Activated naive CD4-positive, alpha-beta T cell treated with anti-CD3 and anti-CD28 coated beads, Interleukin-2, amount 10 ng/mL, durations not matched to agents 7 days and 5 days (primary cell): ENCODE results near the gene HDGFL3.

Experiments
- CTCF ChIA-PET: fragments of 350-600 bp; sonication (Branson Sonifier 250); formaldehyde crosslinking; loops from one replicate; lab custom pipeline; 2021; ENCODE audit warnings: antibody characterized with exemption; lab: Charles Lee
- DNase-seq: peaks from one replicate; pipeline ENCODE4 v3.0.0-alpha.2; 2020
- H3K27ac Mint-ChIP-seq: one replicate; pipeline ENCODE4 v1.8.0; 2021; ENCODE audit warnings: mild to moderate bottlenecking, moderate library complexity, mixed read lengths
- H3K27me3 Mint-ChIP-seq: one replicate; pipeline ENCODE4 v1.8.0; 2021; ENCODE audit warnings: mild to moderate bottlenecking, mixed read lengths
- H3K36me3 Mint-ChIP-seq: one replicate; pipeline ENCODE4 v1.8.0; 2021; ENCODE audit warnings: mixed read lengths
- H3K4me1 Mint-ChIP-seq: one replicate; pipeline ENCODE4 v1.8.0; 2021; ENCODE audit warnings: mixed read lengths
- H3K4me3 Mint-ChIP-seq: one replicate; pipeline ENCODE4 v1.8.0; 2021; ENCODE audit warnings: mild to moderate bottlenecking, moderate library complexity, mixed read lengths
- H3K9me3 Mint-ChIP-seq: one replicate; pipeline ENCODE4 v1.8.0; 2021; ENCODE audit warnings: mixed read lengths

The HDGFL3 gene

DNA sequence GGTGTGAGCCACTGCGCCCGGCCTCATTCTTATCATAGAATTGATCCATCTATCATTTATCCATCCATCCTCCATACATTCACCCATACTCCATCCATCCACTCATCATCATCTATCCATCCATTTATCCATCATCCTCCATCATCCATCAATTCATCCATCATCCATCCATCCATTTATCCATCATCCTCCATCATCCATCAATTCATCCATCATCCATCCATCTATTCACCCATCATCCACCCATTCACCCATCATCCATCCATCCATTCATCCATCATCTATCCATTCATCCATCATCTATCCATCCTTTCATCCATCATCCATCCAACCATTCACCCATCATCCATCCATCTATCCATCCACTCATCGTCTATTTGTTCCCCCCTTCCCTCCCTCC is 96.5 kb downstream of the HDGFL3 start:
- Mint-ChIP-seq H3K36me3 (peaks cover 44% of the 10 kb centered on the region), H3K4me3 (no peak overlapping the region), H3K4me1 (peaks cover 37% of the 10 kb centered on the region), H3K27me3 (peaks cover 18% of the 10 kb centered on the region), H3K9me3 (no peaks in the 10 kb centered on the region), H3K27ac (no peak overlapping the region)
- CTCF ChIA-PET, result no interaction called here
- DNase-seq, result no peak

DNA sequence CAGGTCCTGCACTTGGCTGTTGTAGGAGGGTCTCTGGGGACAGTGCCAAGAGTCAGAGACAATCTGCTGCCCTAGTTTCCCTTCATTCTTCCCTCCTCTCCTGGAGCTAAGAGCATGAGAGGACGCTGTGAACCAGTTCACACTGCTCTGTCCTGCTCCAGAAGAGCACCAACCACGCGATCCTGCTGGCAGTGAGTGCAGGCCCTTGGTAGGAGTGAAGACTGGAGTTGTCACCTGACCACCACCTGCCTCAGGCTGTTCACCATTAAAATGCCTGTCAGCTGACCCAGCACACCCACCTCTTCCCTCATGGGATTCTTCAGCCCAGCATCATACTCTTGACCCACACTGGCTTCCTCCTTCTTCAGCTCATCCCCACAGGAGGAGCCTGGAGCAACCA is 97.2 kb downstream of the HDGFL3 start:
- Mint-ChIP-seq H3K36me3 (peaks cover 38% of the 10 kb centered on the region), H3K9me3 (no peaks in the 10 kb centered on the region), H3K27ac (no peak overlapping the region), H3K4me3 (no peak overlapping the region), H3K27me3 (peaks cover 25% of the 10 kb centered on the region), H3K4me1 (peaks cover 37% of the 10 kb centered on the region)
- CTCF ChIA-PET, result no interaction called here
- no peak for DNase-seq

DNA sequence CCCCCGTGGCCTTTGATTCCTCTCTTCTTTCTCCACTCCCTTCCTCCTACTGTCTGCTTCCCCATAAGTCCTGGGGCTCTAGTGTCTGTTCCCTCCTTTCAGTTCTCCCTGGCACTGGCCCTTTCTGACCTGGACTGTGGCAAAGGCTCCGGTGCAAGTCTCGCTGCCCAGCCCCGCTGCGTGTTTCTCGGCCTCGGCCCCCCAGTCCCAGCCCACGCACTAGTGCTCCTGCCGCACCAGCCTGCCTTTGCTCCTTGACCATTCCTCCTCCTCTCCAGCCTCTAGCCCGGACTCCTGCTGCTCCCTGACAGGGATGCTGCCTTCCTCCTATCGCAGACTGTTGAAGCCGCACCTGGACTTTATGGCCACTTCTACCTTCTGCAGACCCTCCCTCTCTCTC is 98.1 kb downstream of the HDGFL3 start:
- CTCF ChIA-PET, result interaction anchor here (1.4 kb wide), 1 partner anchor 99 kb away, joined by 5 read pairs; no protein-coding TSS in a partner anchor
- no peaks in the 10 kb centered on the region for H3K9me3 Mint-ChIP-seq
- peak overlapping the region; percentile 92 for H3K4me3 Mint-ChIP-seq
- H3K27ac Mint-ChIP-seq, result peak overlapping the region; percentile 90
- DNase-seq, result no peak
- peaks cover 31% of the 10 kb centered on the region for H3K27me3 Mint-ChIP-seq
- peaks cover 34% of the 10 kb centered on the region for H3K36me3 Mint-ChIP-seq
- peaks cover 37% of the 10 kb centered on the region for H3K4me1 Mint-ChIP-seq

DNA sequence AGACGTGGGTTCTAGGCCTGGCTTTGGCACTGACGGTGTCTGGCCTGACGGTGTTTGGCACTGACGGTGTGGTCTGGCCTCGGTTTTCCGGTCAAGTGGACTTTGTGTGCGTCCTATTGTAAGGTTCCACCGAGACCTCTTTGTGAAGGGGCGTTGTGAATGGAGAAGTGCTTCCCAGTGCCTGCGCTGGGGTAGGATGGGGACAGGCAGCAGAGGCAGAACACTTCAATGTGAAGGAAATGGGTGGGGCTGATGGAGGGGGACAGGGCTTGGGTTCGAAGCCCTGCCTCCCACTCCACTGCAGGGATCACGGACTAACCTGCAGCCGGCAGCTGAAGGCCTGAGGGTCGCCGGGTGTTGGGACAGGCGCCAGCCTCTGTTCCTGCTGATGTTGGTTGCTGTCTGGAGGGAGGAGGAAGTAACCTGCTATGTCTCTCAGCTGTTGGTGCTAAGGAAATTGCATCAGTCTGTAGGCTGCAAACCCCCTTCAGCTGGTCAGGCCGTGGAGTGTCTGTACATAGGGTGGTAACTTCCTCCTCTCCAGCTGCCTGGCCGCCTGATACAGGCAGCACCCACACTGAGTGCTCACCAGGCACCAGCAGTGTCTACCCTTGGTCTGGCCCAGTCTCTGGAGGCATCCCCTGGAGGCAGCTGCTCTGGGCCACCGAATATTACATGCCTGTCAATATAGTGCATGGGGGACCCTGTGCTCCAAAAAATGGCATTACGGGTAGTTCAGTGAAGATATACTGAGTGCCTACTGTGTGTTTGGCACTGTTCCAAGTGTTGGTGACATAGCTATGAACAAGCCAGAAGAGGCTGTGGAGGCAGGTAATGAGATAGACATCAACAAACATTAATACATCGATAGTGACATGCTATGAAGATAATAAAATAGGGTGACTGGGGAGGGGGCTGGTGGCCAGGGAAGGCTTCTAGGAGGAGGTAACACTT is 99.1 kb downstream of the HDGFL3 start:
- Mint-ChIP-seq H3K4me3 (peak overlapping the region; percentile 92), H3K27ac (peak overlapping the region; percentile 90), H3K36me3 (peaks cover 27% of the 10 kb centered on the region), H3K27me3 (peaks cover 41% of the 10 kb centered on the region), H3K4me1 (peaks cover 37% of the 10 kb centered on the region), H3K9me3 (no peaks in the 10 kb centered on the region)
- CTCF ChIA-PET, result interaction anchor here (1.4 kb wide), 1 partner anchor 98 kb away, joined by 5 read pairs; no protein-coding TSS in a partner anchor
- peak; percentile 58 for DNase-seq

DNA sequence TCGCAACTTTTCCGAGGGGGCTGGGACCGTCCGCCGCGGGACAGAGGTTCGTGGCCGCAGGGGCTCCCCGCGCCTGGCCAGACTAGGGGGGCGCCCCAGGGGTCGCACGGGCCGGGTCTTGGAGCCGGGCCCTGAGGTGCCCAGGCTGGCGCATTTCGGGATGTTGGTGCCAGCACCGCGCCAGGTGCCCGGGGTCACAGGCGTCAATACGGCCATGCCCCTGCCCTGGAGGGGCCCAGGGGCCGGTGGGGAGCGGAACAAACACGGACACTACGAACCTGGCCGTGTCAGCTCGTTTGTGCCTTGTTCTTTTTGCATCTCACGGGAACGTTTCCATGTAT is 99.8 kb downstream of the HDGFL3 start:
- H3K27ac Mint-ChIP-seq, result peak overlapping the region; percentile 90
- no peaks in the 10 kb centered on the region for H3K9me3 Mint-ChIP-seq
- H3K4me1 Mint-ChIP-seq, result peaks cover 36% of the 10 kb centered on the region
- DNase-seq, result no peak
- peaks cover 43% of the 10 kb centered on the region for H3K27me3 Mint-ChIP-seq
- H3K36me3 Mint-ChIP-seq, result peaks cover 23% of the 10 kb centered on the region
- CTCF ChIA-PET, result no interaction called here
- peak overlapping the region; percentile 92 for H3K4me3 Mint-ChIP-seq

DNA sequence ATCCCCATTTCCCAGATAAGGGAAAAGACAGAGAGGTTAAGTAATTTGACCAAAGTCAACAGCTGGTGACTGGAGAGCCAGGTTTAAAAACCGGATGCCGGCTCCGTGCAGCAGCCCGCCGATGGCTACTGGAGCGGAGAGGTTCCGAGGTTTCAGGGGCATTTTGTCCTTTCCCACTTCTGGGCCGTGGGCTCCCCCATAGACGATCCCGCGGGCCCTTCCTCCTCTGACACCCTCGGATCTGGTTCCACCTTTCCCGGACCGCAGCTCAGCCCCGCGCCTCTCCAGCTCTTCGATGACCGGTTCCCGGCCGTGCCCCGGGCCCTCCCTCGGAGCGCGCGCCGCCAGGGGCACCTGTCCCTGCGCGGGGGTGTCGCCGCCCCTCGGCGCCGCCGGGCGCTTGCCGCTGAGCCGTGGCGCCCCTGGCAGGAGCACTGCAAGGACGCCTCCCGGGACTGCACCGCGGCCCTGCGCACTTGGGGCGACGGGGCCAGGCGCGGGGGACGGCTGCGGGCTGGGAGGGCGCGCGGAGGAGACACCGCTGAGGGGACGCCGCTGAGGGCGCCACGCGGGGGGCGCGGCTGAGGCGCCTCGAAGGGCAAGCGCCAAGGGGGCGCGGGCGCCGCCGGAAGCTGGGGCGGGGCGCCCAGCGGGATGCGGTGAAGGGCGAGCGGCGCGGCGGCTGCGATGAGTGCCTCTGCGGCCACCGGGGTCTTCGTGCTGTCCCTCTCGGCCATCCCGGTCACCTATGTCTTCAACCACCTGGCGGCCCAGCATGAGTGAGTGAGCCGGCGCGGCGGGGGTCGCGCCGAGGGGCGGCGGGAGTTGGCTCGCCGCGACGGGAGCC is 100.4 kb downstream of the HDGFL3 start, which contains the start of gene TM6SF1:
TM6SF1 (plus strand) TSS at position 652 of the 847 bp plus-strand sequence; CDS start at position 688, 36 bp downstream.
- Mint-ChIP-seq H3K27me3 (peaks cover 45% of the 10 kb centered on the region), H3K9me3 (no peaks in the 10 kb centered on the region), H3K4me3 (peak within 1 kb of the TSS; percentile 92), H3K4me1 (peaks cover 36% of the 10 kb centered on the region), H3K27ac (peak within 1 kb of the TSS; percentile 90), H3K36me3 (peaks cover 23% of the 10 kb centered on the region)
- peak; percentile 54 for DNase-seq
- CTCF ChIA-PET, result no interaction called here

DNA sequence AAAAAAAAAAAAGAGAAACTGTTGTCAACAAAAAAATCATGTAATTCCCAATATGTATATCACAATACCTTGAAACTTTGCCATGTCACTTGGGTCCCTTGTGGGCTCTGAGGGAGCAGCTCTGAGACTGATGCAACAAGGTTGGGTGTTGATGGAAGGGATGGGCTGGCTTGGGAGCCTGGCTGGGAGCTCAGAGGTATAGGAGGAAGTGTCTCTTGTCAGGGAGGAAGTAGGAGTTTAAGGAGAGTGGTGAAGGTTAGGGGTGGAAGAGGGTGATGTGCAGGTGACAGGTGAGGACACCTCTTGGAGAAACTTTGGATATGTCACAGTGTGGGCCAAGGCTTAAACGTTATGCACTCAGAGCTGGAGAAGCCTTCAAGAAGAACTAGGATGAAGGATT is 102.2 kb downstream of the HDGFL3 start:
- CTCF ChIA-PET, result interaction anchor here (1.2 kb wide), 1 partner anchor 101 kb away, joined by 3 read pairs; no protein-coding TSS in a partner anchor
- Mint-ChIP-seq H3K27ac (no peak overlapping the region), H3K4me1 (peaks cover 30% of the 10 kb centered on the region), H3K9me3 (no peaks in the 10 kb centered on the region), H3K4me3 (no peak overlapping the region), H3K36me3 (peaks cover 15% of the 10 kb centered on the region), H3K27me3 (peaks cover 60% of the 10 kb centered on the region)
- DNase-seq, result no peak

DNA sequence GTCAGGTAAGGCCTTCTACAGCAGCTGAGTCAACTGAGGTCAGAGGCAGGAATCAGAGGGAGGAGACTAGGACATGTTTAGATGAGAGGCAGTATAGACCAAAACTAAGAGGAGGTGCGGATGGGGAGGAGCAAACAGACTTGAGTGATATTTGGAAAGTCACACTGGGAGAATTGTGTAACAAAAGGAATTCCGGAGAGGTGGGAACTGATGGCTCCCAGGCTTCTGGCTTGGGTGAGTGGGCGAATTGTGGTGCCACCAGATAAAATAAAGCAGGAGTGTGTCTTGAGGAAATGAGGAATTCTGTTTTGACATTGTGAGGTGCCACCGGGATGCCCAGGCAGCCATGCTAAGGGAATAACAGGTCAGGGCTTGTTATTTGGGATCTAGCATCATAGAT is 103.5 kb downstream of the HDGFL3 start:
- Mint-ChIP-seq H3K36me3 (peaks cover 7% of the 10 kb centered on the region), H3K9me3 (no peaks in the 10 kb centered on the region), H3K4me3 (no peak overlapping the region), H3K27ac (no peak overlapping the region), H3K4me1 (peaks cover 17% of the 10 kb centered on the region), H3K27me3 (peaks cover 63% of the 10 kb centered on the region)
- CTCF ChIA-PET, result no interaction called here
- DNase-seq, result no peak

DNA sequence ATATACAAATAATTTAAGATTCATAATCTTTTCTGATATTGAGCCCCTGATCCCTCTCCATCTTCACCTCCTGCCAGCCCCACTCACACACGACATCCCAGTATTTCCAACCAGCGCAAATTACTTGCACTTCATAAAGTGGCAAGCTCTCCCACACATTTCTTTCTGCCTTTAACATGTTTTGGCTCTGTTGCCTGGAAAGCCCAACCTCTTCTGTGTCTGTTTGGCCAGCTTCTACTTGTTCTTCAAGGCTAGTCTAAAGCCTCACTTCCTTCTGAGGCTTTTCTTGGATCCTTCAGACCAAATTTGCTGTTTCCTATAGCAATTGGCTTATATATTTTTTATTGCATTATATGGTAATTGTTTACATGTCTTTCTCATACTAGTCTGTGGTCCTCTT is 105.3 kb downstream of the HDGFL3 start:
- no peak overlapping the region for H3K27ac Mint-ChIP-seq
- CTCF ChIA-PET, result no interaction called here
- no peak overlapping the region for H3K4me3 Mint-ChIP-seq
- DNase-seq, result no peak
- H3K36me3 Mint-ChIP-seq, result no peaks in the 10 kb centered on the region
- peaks cover 9% of the 10 kb centered on the region for H3K9me3 Mint-ChIP-seq
- H3K27me3 Mint-ChIP-seq, result peaks cover 79% of the 10 kb centered on the region
- H3K4me1 Mint-ChIP-seq, result peaks cover 5% of the 10 kb centered on the region

DNA sequence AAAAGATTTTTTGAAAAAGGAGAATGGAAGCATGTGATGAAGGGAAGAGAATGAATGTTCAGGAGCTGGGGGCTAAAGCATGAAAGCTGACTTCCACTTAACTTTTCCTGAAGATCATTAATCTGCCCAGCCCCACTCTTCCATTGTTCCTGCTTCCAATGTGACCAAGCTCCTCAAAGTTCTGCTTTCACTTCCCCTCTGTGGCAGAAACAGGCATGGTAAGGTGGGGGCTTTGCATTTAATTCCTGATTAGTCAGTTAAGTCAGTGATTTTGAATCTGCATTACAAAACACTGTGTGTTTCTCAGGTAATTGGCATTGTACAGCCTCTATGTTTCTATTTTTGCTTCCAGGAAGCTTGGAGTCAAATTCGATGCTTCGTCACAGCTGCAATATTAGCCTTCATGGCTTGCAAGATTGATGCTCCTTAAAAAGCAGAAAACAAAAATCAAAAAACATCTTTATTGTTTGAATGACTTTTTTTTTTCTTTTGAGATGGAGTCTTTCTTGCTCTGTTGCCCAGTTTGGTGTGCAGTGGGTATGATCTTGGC is 107.5 kb downstream of the HDGFL3 start:
- Mint-ChIP-seq H3K36me3 (peaks cover 1% of the 10 kb centered on the region), H3K4me3 (no peak overlapping the region), H3K27ac (no peak overlapping the region), H3K4me1 (no peaks in the 10 kb centered on the region), H3K9me3 (peaks cover 9% of the 10 kb centered on the region), H3K27me3 (peaks cover 70% of the 10 kb centered on the region)
- no peak for DNase-seq
- CTCF ChIA-PET, result no interaction called here

DNA sequence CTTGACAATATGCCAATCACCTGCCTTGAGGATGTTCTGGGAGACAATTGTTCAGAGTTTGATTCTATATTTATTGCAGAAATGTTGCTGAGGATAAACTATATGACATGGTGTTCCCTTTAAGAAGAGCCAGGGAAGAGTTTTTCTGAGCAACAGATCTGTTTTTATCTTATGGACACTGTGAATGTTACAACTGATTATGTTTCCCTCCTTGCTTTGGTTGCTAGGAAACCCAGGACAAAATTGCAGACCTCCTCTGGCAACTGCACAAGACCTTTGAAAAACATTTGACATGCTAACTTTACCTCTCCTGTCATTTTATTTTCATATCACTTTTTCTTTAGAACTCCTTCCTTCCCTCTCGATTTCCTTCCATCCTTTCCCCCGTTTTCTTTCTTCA is 108.3 kb downstream of the HDGFL3 start:
- no peak for DNase-seq
- CTCF ChIA-PET, result no interaction called here
- peaks cover 64% of the 10 kb centered on the region for H3K27me3 Mint-ChIP-seq
- no peak overlapping the region for H3K27ac Mint-ChIP-seq
- H3K4me3 Mint-ChIP-seq, result no peak overlapping the region
- H3K4me1 Mint-ChIP-seq, result no peaks in the 10 kb centered on the region
- H3K36me3 Mint-ChIP-seq, result peaks cover 1% of the 10 kb centered on the region
- peaks cover 9% of the 10 kb centered on the region for H3K9me3 Mint-ChIP-seq

DNA sequence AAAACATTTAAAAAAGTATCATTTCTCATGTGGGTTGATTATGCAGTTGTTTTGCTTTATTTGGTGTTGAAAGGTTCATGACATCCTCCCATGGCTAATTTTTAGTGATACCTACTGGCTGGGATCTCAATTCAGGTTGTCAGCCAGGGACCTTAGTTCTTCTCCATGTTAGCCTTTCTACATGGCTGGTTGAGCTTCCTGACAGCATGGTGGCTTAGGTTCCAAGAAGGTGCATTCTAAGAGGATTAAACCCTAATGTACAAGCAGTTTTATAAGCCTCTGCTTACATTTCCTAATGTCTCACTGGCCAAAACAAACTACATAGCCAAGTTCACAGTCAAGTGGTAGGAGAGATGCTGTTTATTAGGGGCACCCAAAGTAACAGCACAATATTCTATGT is 109.5 kb downstream of the HDGFL3 start:
- CTCF ChIA-PET, result no interaction called here
- H3K4me1 Mint-ChIP-seq, result no peaks in the 10 kb centered on the region
- peaks cover 1% of the 10 kb centered on the region for H3K36me3 Mint-ChIP-seq
- DNase-seq, result no peak
- no peak overlapping the region for H3K27ac Mint-ChIP-seq
- peaks cover 9% of the 10 kb centered on the region for H3K9me3 Mint-ChIP-seq
- no peak overlapping the region for H3K4me3 Mint-ChIP-seq
- peaks cover 61% of the 10 kb centered on the region for H3K27me3 Mint-ChIP-seq

DNA sequence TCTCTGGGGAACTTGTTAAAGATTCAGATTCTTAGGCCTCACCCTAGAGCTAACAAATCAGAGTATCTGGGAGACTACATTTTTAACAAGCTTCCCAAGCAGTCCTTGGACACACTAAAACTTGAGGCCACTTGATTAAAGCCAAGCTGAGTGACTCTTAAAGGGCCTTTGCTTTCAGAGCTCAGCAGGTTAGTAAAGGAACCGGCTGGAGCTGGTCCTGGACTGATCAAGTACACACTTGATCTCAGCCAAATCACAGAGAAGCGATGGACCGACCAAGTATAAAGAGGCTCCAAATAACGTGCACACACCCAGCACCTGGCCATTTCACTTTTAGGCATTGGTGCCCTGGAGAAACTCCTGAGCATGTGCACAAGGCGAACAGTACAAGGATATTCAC is 113.0 kb downstream of the HDGFL3 start:
- Mint-ChIP-seq H3K4me3 (no peak overlapping the region), H3K27ac (no peak overlapping the region), H3K27me3 (peaks cover 41% of the 10 kb centered on the region), H3K9me3 (peaks cover 9% of the 10 kb centered on the region), H3K36me3 (peaks cover 1% of the 10 kb centered on the region), H3K4me1 (peaks cover 6% of the 10 kb centered on the region)
- CTCF ChIA-PET, result no interaction called here
- no peak for DNase-seq

DNA sequence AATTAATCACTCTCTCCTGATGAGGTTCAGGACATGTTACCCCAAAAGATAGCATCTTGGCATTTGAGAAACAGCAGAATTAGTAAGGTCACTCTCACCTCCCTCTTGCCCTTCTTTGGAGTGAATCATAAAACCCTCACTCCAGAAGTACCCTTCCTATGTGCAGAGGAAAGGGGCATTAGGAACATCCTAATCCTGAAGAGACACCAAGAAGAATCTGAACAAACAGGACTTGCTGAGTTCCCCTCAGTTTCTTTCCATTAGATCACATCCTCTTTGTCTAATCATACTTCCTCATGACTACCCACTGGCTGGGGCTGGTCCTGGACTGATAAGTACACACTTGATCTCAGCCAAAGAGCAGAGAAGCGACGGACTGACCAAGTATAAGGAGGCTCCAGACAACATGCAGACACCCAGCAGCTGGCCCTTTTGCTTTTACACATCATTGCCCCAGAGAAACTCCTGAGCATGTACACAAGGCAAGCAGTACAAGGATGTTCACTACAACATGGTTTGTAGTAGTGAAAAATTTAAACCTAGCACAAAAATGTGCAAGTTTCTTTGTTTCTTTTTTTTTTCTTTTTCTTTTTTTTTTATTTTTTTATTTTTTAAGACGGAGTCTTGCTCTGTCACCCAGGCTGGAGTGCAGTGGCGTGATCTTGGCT is 115.2 kb downstream of the HDGFL3 start:
- CTCF ChIA-PET, result no interaction called here
- peaks cover 38% of the 10 kb centered on the region for H3K27me3 Mint-ChIP-seq
- peaks cover 1% of the 10 kb centered on the region for H3K36me3 Mint-ChIP-seq
- H3K4me1 Mint-ChIP-seq, result peaks cover 6% of the 10 kb centered on the region
- no peak for DNase-seq
- H3K27ac Mint-ChIP-seq, result no peak overlapping the region
- H3K4me3 Mint-ChIP-seq, result no peak overlapping the region
- H3K9me3 Mint-ChIP-seq, result no peaks in the 10 kb centered on the region
